Sigmoid colon (tissue), 4 donors: ENCODE data around the gene PRPF40B.

Source experiments
- CTCF ChIP-seq, 4 experiments: fragments of 450-650 bp in 3 of 4; fragments of 200-600 bp in 1 of 4; IDR thresholded peaks; one replicate each; pipeline ENCODE4 v1.5.1; 2016 to 2019; ENCODE audit warnings: antibody characterized with exemption in 4 of 4, mild to moderate bottlenecking in 3 of 4, moderate library complexity in 2 of 4
- EP300 ChIP-seq, 4 donors: sonication (generic); formaldehyde crosslinking; IDR thresholded peaks; one replicate each; pipeline ENCODE4 v1.6.1; 2017; ENCODE audit warnings: antibody characterized with exemption in 4 of 4
- POLR2AphosphoS5 ChIP-seq, 4 donors: sonication (generic); formaldehyde crosslinking; IDR thresholded peaks; one replicate each; pipeline ENCODE4 v1.6.1; 2017; ENCODE audit warnings: antibody characterized with exemption in 4 of 4

- no peak for TF ChIP-seq CTCF (IDR thresholded peaks at IDR 0.05)
- no peak for TF ChIP-seq POLR2AphosphoS5 (IDR thresholded peaks at IDR 0.05)
- no peak for TF ChIP-seq EP300 (IDR thresholded peaks at IDR 0.05)
Measured at GRCh38 chr12:49609059-49609874, 14.1 kb upstream of the PRPF40B start.
